Ascending aorta (tissue), 2 donors: Measurements from ENCODE around the gene MAP3K14. TPM values are rescaled to one million over a fixed set of nuclear protein-coding genes. Genes with fewer than 3 reads are reported as not detected.
A peak's percentile ranks its signal among the peaks of the same experiment; 100 is the strongest.

Source experiments
- DNase-seq, 2 donors: peaks; one replicate each; pipeline ENCODE4 v3.0.0-alpha.2; 2019; ENCODE audit warnings: low spot score in 2 of 2
- H3K27ac ChIP-seq, 2 donors: fragments of 200-600 bp; sonication (generic); one replicate each; pipeline ENCODE4 v1.5.1; 2016 to 2017; ENCODE audit warnings: mild to moderate bottlenecking in 1 of 2
- H3K27me3 ChIP-seq: fragments of 200-600 bp; sonication (generic); one replicate; pipeline ENCODE4 v1.5.1; 2017
- H3K36me3 ChIP-seq, 2 donors: fragments of 200-600 bp; sonication (generic); one replicate each; pipeline ENCODE4 v1.5.1; 2016
- H3K4me1 ChIP-seq, 2 donors: fragments of 200-600 bp; sonication (generic); one replicate each; pipeline ENCODE4 v1.5.1; 2016 to 2017; ENCODE audit warnings: mild to moderate bottlenecking in 1 of 2
- H3K4me3 ChIP-seq, 2 donors: fragments of 200-600 bp; sonication (generic); one replicate each; pipeline ENCODE4 v1.5.1; 2016 to 2017; ENCODE audit warnings: mild to moderate bottlenecking in 1 of 2
- H3K9me3 ChIP-seq, 2 donors: fragments of 200-600 bp; sonication (generic); one replicate each; pipeline ENCODE4 v1.5.1; 2016
- CTCF ChIP-seq, 3 experiments: fragments of 200-600 bp in 2 of 3; fragments of 450-650 bp in 1 of 3; sonication (generic) in 2 of 3; IDR thresholded peaks; one replicate each; pipeline ENCODE4 v1.5.1; 2016 to 2019; ENCODE audit warnings: antibody characterized with exemption in 3 of 3, mild to moderate bottlenecking in 1 of 3, moderate library complexity in 1 of 3
- intact Hi-C: fragments of 100-400 bp; cut with DNase I; formaldehyde crosslinking; loops from one replicate; pipeline ENCODE4 v1.15.1; 2023
- total RNA-seq: library from RNA; depleted of rRNA; stranded (reverse); fragments of >200 nt; gene quantifications from one replicate; pipeline ENCODE4 v1.1.0, GENCODE V29; 2016

MAP3K14 gene
- total RNA-seq, 1 donor from 2014 or later: 7.7 TPM

GRCh38 chr17:45220079-45220478 lies 96.7 kb downstream of the MAP3K14 start:
- Histone ChIP-seq H3K4me3 (no peak overlapping the region), H3K9me3 (no peaks in the 10 kb centered on the region), H3K4me1 (peaks cover 4 to 5% of the 10 kb centered on the region in 2 donors), H3K27ac (no peak overlapping the region), H3K36me3 (no peaks in the 10 kb centered on the region), H3K27me3 (peaks cover 5% of the 10 kb centered on the region)
- no peak for TF ChIP-seq CTCF (IDR thresholded peaks at IDR 0.05)
- no peak for DNase-seq
- intact Hi-C loops: no loop called here

GRCh38 chr17:45218895-45219661 lies 97.7 kb downstream of the MAP3K14 start:
- Histone ChIP-seq H3K27me3 (peaks cover 5% of the 10 kb centered on the region), H3K4me3 (no peak overlapping the region), H3K4me1 (peaks cover 4 to 5% of the 10 kb centered on the region in 2 donors), H3K9me3 (no peaks in the 10 kb centered on the region), H3K27ac (no peak overlapping the region), H3K36me3 (no peaks in the 10 kb centered on the region)
- peak; percentile 89 to 95 (median 90) for TF ChIP-seq CTCF (IDR thresholded peaks at IDR 0.05)
- intact Hi-C loops: loop anchor here (1.0 to 10.0 kb wide), 4 partner anchors 16 to 616 kb away; no protein-coding TSS in a partner anchor
- peak; percentile 48 to 92 for DNase-seq

Other genes starting within 250 kb of the MAP3K14 start
- gene PLCD3, start 184.5 kb downstream of the MAP3K14 start, total RNA-seq: 65.5 TPM
- gene ACBD4, start 181.3 kb downstream of the MAP3K14 start, total RNA-seq: 14.7 TPM
- 23.7 TPM for gene HEXIM1, start 168.5 kb downstream of the MAP3K14 start, total RNA-seq
- gene HEXIM2, start 155.1 kb downstream of the MAP3K14 start, total RNA-seq: 1.4 TPM
- 10.7 TPM for gene FMNL1, start 95.1 kb downstream of the MAP3K14 start, total RNA-seq
- not detected for gene SPATA32, start 54.9 kb downstream of the MAP3K14 start, total RNA-seq
- gene ARHGAP27, start 115.8 kb upstream of the MAP3K14 start, total RNA-seq: 80.6 TPM
- 30.2 TPM for gene PLEKHM1, start 173.7 kb upstream of the MAP3K14 start, total RNA-seq